ENCODE data around the gene HOTAIR. TPM values are rescaled to one million over a fixed set of nuclear protein-coding genes. Genes with fewer than 3 reads are reported as not detected.

Gene HOTAIR
- total RNA-seq, 1 experiment from 2014 or later, result 7.9 TPM

- Histone ChIP-seq H3F3A (ENCODE audit: insufficient read depth, low read depth) (peaks cover 23% of the 10 kb centered on the region; the same call in 1 of the 2 replicates), H3K36me3 (ENCODE audit: low read depth) (no peaks in the 10 kb centered on the region; the same call in 1 of the 2 replicates), H3K4me2 (no peak overlapping the region), H3K9me2 (ENCODE audit: insufficient read depth) (no peaks in the 10 kb centered on the region), H3K27ac (no peak overlapping the region), H3K4me1 (replicated peaks; ENCODE audit: insufficient read depth) (peaks cover 23% of the 10 kb centered on the region), H3K27me3 (ENCODE audit: insufficient read depth, low read depth) (no peaks in the 10 kb centered on the region), H3K79me2 (ENCODE audit: low read depth) (peaks cover under 1% of the 10 kb centered on the region; the same call in 1 of the 2 replicates), H4K20me1 (ENCODE audit: insufficient read depth) (no peaks in the 10 kb centered on the region), H2AFZ (no peak overlapping the region), H3K4me3 (no peak overlapping the region), H3K9me3 (ENCODE audit: insufficient read depth, low read depth) (no peaks in the 10 kb centered on the region)
- ChIA-PET POLR2A (ENCODE audit: unreplicated experiment) (no interaction called here), CTCF (interaction anchor here (0.7 kb wide), 1 partner anchor 181 kb away, joined by 3 read pairs; no protein-coding TSS in a partner anchor)
- no TSS peak for BruUV-seq (replicated peaks)
- DNase-seq, result no peak
- intact Hi-C loops (cut with micrococcal nuclease; ENCODE audit: unreplicated experiment), result loop anchor here (5.0 kb wide), 1 partner anchor 84 kb away; no protein-coding TSS in a partner anchor
- TF ChIP-seq EZH2 (IDR thresholded peaks at IDR 0.05; ENCODE audit: low read depth), result no peak
- no peak for TF ChIP-seq CTCF (conservative IDR thresholded peaks at IDR 0.05)
These were observed 23.8 kb downstream of the HOTAIR start for GRCh38 chr12:53950789-53951576.

- intact Hi-C loops (cut with micrococcal nuclease; ENCODE audit: unreplicated experiment), result loop anchor here (5.0 kb wide), 1 partner anchor 83 kb away; no protein-coding TSS in a partner anchor
- DNase-seq, result no peak
- TF ChIP-seq CTCF (conservative IDR thresholded peaks at IDR 0.05) (peak; percentile 29; the same call in 1 of the 2 replicates), EZH2 (IDR thresholded peaks at IDR 0.05; ENCODE audit: low read depth) (no peak)
These were observed 24.3 kb downstream of the HOTAIR start for GRCh38 chr12:53950437-53950773.

GRCh38 chr12:53949631-53950436 is 24.9 kb downstream of the HOTAIR start:
- H3K9me3 ChIP-seq (ENCODE audit: insufficient read depth, low read depth), result no peaks in the 10 kb centered on the region
- peaks cover 7% of the 10 kb centered on the region; the same call in 1 of the 2 replicates for H3K79me2 ChIP-seq (ENCODE audit: low read depth)
- H2AFZ ChIP-seq, result no peak overlapping the region
- H3K36me3 ChIP-seq (ENCODE audit: low read depth), result peaks cover 5% of the 10 kb centered on the region; the same call in 1 of the 2 replicates
- H3F3A ChIP-seq (ENCODE audit: insufficient read depth, low read depth), result peaks cover 23% of the 10 kb centered on the region; the same call in 1 of the 2 replicates
- H3K4me1 ChIP-seq (replicated peaks; ENCODE audit: insufficient read depth), result peaks cover 23% of the 10 kb centered on the region
- CTCF ChIA-PET, result interaction anchor here (0.7 kb wide), 1 partner anchor 180 kb away, joined by 3 read pairs; no protein-coding TSS in a partner anchor
- intact Hi-C loops (cut with micrococcal nuclease; ENCODE audit: unreplicated experiment), result loop anchor here (5.0 kb wide), 1 partner anchor 83 kb away; no protein-coding TSS in a partner anchor
- no peak overlapping the region for H3K27ac ChIP-seq
- H3K4me2 ChIP-seq, result no peak overlapping the region
- H4K20me1 ChIP-seq (ENCODE audit: insufficient read depth), result no peaks in the 10 kb centered on the region
- POLR2A ChIA-PET (ENCODE audit: unreplicated experiment), result no interaction called here
- H3K9me2 ChIP-seq (ENCODE audit: insufficient read depth), result no peaks in the 10 kb centered on the region
- no TSS peak for BruUV-seq (replicated peaks)
- TF ChIP-seq CTCF (conservative IDR thresholded peaks at IDR 0.05) (no peak), EZH2 (IDR thresholded peaks at IDR 0.05; ENCODE audit: low read depth) (no peak)
- DNase-seq, result no peak
- H3K4me3 ChIP-seq, result no peak overlapping the region
- no peaks in the 10 kb centered on the region for H3K27me3 ChIP-seq (ENCODE audit: insufficient read depth, low read depth)

More at GRCh38 chr12:53950437-53950773, 24.3 kb downstream of the HOTAIR start:
- H3K27ac ChIP-seq, result no peak overlapping the region
- no peaks in the 10 kb centered on the region for H3K27me3 ChIP-seq (ENCODE audit: insufficient read depth, low read depth)
- no peak overlapping the region for H3K4me2 ChIP-seq
- peaks cover 2% of the 10 kb centered on the region; the same call in 1 of the 2 replicates for H3K36me3 ChIP-seq (ENCODE audit: low read depth)
- POLR2A ChIA-PET (ENCODE audit: unreplicated experiment), result no interaction called here
- peaks cover 23% of the 10 kb centered on the region; the same call in 1 of the 2 replicates for H3F3A ChIP-seq (ENCODE audit: insufficient read depth, low read depth)
- peaks cover 6% of the 10 kb centered on the region; the same call in 1 of the 2 replicates for H3K79me2 ChIP-seq (ENCODE audit: low read depth)
- H3K9me2 ChIP-seq (ENCODE audit: insufficient read depth), result no peaks in the 10 kb centered on the region
- no peak overlapping the region for H3K4me3 ChIP-seq
- H2AFZ ChIP-seq, result no peak overlapping the region
- BruUV-seq (replicated peaks), result no TSS peak
- H3K4me1 ChIP-seq (replicated peaks; ENCODE audit: insufficient read depth), result peaks cover 23% of the 10 kb centered on the region
- CTCF ChIA-PET, result interaction anchor here (0.7 kb wide), 1 partner anchor 181 kb away, joined by 3 read pairs; no protein-coding TSS in a partner anchor
- H4K20me1 ChIP-seq (ENCODE audit: insufficient read depth), result no peaks in the 10 kb centered on the region
- no peaks in the 10 kb centered on the region for H3K9me3 ChIP-seq (ENCODE audit: insufficient read depth, low read depth)

Data from PC-9 (cell line).